SK-N-SH (cell line): ENCODE data around the gene PARP12. TPM values are rescaled to one million over a fixed set of nuclear protein-coding genes. Genes with fewer than 3 reads are reported as not detected.
A peak's percentile ranks its signal among the peaks of the same experiment; 100 is the strongest.

Experiments
- CTCF ChIA-PET: fragments of 300-600, 350-600 bp; formaldehyde crosslinking; extraction: SDS; loops from one replicate; lab custom pipeline; 2021; lab: Yijun Ruan, JAX
- POLR2A ChIA-PET: fragments of 350-600 bp; sonication (Branson Sonifier 250); formaldehyde crosslinking; extraction: SDS; loops from one replicate; lab custom pipeline; 2020; ENCODE audit warnings: antibody characterized with exemption, inconsistent platforms; lab: Yijun Ruan, JAX
- DNase-seq: peaks from one replicate; pipeline ENCODE4 v3.0.0; 2012
- H2AFZ ChIP-seq: fragments of 200-600 bp; sonication (generic); 2 replicates; pipeline ENCODE4 v1.8.1; 2016; ENCODE audit warnings: antibody characterized with exemption, mild to moderate bottlenecking, low read depth
- H3F3A ChIP-seq: fragments of 200-600 bp; sonication (generic); replicated peaks from 2 replicates; pipeline ENCODE3; 2016; ENCODE audit warnings: antibody characterized with exemption, mild to moderate bottlenecking; ENCODE audit not compliant: insufficient read depth
- H3K27ac ChIP-seq, 2 experiments: fragments of 200-500 bp in 1 of 2; fragments of 200-600 bp in 1 of 2; sonication (Bioruptor generic) in 1 of 2; sonication (generic), shearing (Covaris generic) in 1 of 2; 2 replicates each; pipeline versions ENCODE4 v1.5.1 to v1.6.1; 2014 to 2016; ENCODE audit warnings: low read depth in 2 of 2, inconsistent platforms in 1 of 2, low read length in 1 of 2, mild to moderate bottlenecking in 1 of 2, mixed read lengths in 1 of 2
- H3K27me3 ChIP-seq: fragments of 200-600 bp; sonication (generic), shearing (Covaris generic); 2 replicates; pipeline ENCODE4 v1.6.1; 2016; ENCODE audit warnings: mixed run types; ENCODE audit not compliant: insufficient read depth
- H3K36me3 ChIP-seq, 2 experiments: fragments of 200-500 bp in 1 of 2; fragments of 200-600 bp in 1 of 2; sonication (Bioruptor generic) in 1 of 2; sonication (generic) in 1 of 2; replicated peaks in 1 of 2; 2 replicates each; pipeline versions ENCODE3 to v1.5.1; 2014 to 2016; ENCODE audit warnings: low read length in 1 of 2, mild to moderate bottlenecking in 1 of 2; ENCODE audit not compliant: insufficient read depth in 2 of 2, control insufficient read depth in 1 of 2
- H3K4me1 ChIP-seq, 2 experiments: fragments of 200-500 bp in 1 of 2; fragments of 200-600 bp in 1 of 2; sonication (Bioruptor generic) in 1 of 2; sonication (generic), shearing (Covaris generic) in 1 of 2; 2 replicates each; pipeline versions ENCODE4 v1.5.1 to v1.6.1; 2014 to 2016; ENCODE audit warnings: low read depth in 1 of 2, low read length in 1 of 2, mixed run types in 1 of 2; ENCODE audit not compliant: insufficient read depth in 2 of 2, control insufficient read depth in 1 of 2
- H3K4me2 ChIP-seq: fragments of 200-600 bp; sonication (generic), shearing (Covaris generic); 2 replicates; pipeline ENCODE4 v1.6.1; 2017; ENCODE audit warnings: mixed run types
- H3K4me3 ChIP-seq, 2 experiments: fragments of 200-500 bp in 1 of 2; fragments of 200-600 bp in 1 of 2; sonication (Bioruptor generic) in 1 of 2; sonication (generic), shearing (Covaris generic) in 1 of 2; 2 replicates each; pipeline versions ENCODE4 v1.5.1 to v1.8.1; 2014 to 2016; ENCODE audit warnings: low read depth in 2 of 2, inconsistent platforms in 1 of 2, low read length in 1 of 2, mild to moderate bottlenecking in 1 of 2, mixed read lengths in 1 of 2, moderate library complexity in 1 of 2
- H3K79me2 ChIP-seq: fragments of 200-600 bp; sonication (generic); 2 replicates; pipeline ENCODE4 v1.8.1; 2017; ENCODE audit warnings: mild to moderate bottlenecking; ENCODE audit not compliant: insufficient read depth
- H3K9ac ChIP-seq: fragments of 200-600 bp; sonication (generic); 2 replicates; pipeline ENCODE4 v1.6.1; 2017; ENCODE audit warnings: mixed run types
- H3K9me2 ChIP-seq: fragments of 200-600 bp; sonication (generic); 2 replicates; pipeline ENCODE4 v1.6.1; 2017; ENCODE audit warnings: mixed run types
- H3K9me3 ChIP-seq: fragments of 200-600 bp; sonication (generic); 2 replicates; pipeline ENCODE4 v1.6.1; 2017; ENCODE audit warnings: mixed run types, mild to moderate bottlenecking, moderate library complexity
- H4K20me1 ChIP-seq: fragments of 200-600 bp; sonication (generic); 2 replicates; pipeline ENCODE4 v1.6.1; 2017; ENCODE audit warnings: mild to moderate bottlenecking, mixed run types; ENCODE audit not compliant: insufficient read depth
- CTCF ChIP-seq: fragments of 200-600 bp; sonication (generic); IDR thresholded peaks from 2 replicates; pipeline ENCODE4 v1.6.1; 2017; ENCODE audit warnings: antibody characterized with exemption, mild to moderate bottlenecking, moderate library complexity
- EP300 ChIP-seq, 2 experiments: IDR thresholded peaks; 2 replicates each; pipeline versions ENCODE4 v1.4.0 to v1.6.1; 2012; ENCODE audit warnings: borderline replicate concordance in 1 of 2, low read depth in 1 of 2, low read length in 1 of 2
- FOXM1 ChIP-seq: IDR thresholded peaks from 2 replicates; pipeline ENCODE4 v1.4.0; 2012; ENCODE audit warnings: low read depth, mild to moderate bottlenecking
- RFX5 ChIP-seq: IDR thresholded peaks from 2 replicates; pipeline ENCODE4 v1.6.1; 2012; ENCODE audit warnings: mild to moderate bottlenecking, improper control_type of control experiment, low read length
- SMC3 ChIP-seq: IDR thresholded peaks from 2 replicates; pipeline ENCODE4 v1.6.1; 2012; ENCODE audit warnings: low read depth, low read length, improper control_type of control experiment
- TAF1 ChIP-seq: IDR thresholded peaks from 2 replicates; pipeline ENCODE4 v1.6.1; 2012; ENCODE audit warnings: low read depth, mild to moderate bottlenecking, low read length, moderate library complexity, borderline replicate concordance
- WGBS: methylation state at CpG from one replicate; pipeline ENCODE4 v1.1.6; 2017; ENCODE audit warnings: low lambda C conversion rate; 5-methylcytosine and 5-hydroxymethylcytosine counted together
- polyA plus RNA-seq, 3 experiments: library from polyadenylated mRNA; depleted of rRNA; stranded (reverse); fragments of >200 nt; gene quantifications; 2 replicates each; pipeline ENCODE4 v1.2.3, GENCODE V29; 2012
- TF ChIP-seq, protein P1 (sequence below): fragments of 150-350 bp; IDR thresholded peaks from 2 replicates; pipeline ENCODE4 v1.6.1; 2016; ENCODE audit warnings: mild to moderate bottlenecking, low read depth, low read length
- TF ChIP-seq, protein P2 (sequence below): fragments of 150-350 bp; IDR thresholded peaks from 2 replicates; pipeline ENCODE4 v1.6.1; 2017; ENCODE audit warnings: antibody characterized with exemption, low read length, low read depth, borderline replicate concordance

PARP12 gene
- polyA plus RNA-seq, 1 of the 3 experiments (the other 2 are of a cell fraction) = 17.7 TPM

GRCh38 chr7:140009735-140010134 is 53.0 kb downstream of the PARP12 start:
- Histone ChIP-seq H3K27ac (peak overlapping the region in 1 of 2 experiments; percentile 86; a peak in 1 of 4 replicates), H3K27me3 (no peaks in the 10 kb centered on the region; the same call in 1 of the 2 replicates), H3K4me2 (no peak overlapping the region), H3K36me3 (no peaks in the 10 kb centered on the region), H3K79me2 (no peaks in the 10 kb centered on the region), H3K9me2 (no peaks in the 10 kb centered on the region)
- ChIA-PET POLR2A (no interaction called here), CTCF (interaction anchor here (0.7 to 3.3 kb wide), 6 partner anchors 16 to 408 kb away, joined by 3 to 19 read pairs (median 4); no protein-coding TSS in a partner anchor)
- no peak for TF ChIP-seq SMC3
- TF ChIP-seq, protein P1, sequence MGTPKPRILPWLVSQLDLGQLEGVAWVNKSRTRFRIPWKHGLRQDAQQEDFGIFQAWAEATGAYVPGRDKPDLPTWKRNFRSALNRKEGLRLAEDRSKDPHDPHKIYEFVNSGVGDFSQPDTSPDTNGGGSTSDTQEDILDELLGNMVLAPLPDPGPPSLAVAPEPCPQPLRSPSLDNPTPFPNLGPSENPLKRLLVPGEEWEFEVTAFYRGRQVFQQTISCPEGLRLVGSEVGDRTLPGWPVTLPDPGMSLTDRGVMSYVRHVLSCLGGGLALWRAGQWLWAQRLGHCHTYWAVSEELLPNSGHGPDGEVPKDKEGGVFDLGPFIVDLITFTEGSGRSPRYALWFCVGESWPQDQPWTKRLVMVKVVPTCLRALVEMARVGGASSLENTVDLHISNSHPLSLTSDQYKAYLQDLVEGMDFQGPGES = no peak
- TF ChIP-seq, all 33 proteins: peak for 0
- no peak overlapping the region for H3K4me3 ChIP-seq
- no peaks in the 10 kb centered on the region for H3F3A ChIP-seq
- no peak for DNase-seq
- peaks cover 0 to 19% of the 10 kb centered on the region in 2 experiments; a peak in 2 of 4 replicates for H3K4me1 ChIP-seq
- no peaks in the 10 kb centered on the region for H4K20me1 ChIP-seq
- H3K9me3 ChIP-seq = no peaks in the 10 kb centered on the region
- no peak overlapping the region for H2AFZ ChIP-seq
- no peak overlapping the region for H3K9ac ChIP-seq
- 76% methylated on average over 11 of the region's 11 CpGs for WGBS

GRCh38 chr7:140008755-140009610 is 53.8 kb downstream of the PARP12 start:
- WGBS = 81% methylated on average over 12 of the region's 16 CpGs
- TF ChIP-seq FOXM1 (no peak), RFX5 (no peak), CTCF (no peak), EP300 (IDR thresholded peaks at IDR 0.05; ENCODE audit: borderline replicate concordance in 1 of 2, low read depth in 1 of 2, low read length in 1 of 2) (no peak), TAF1 (no peak)
- TF ChIP-seq, protein P1 = no peak
- TF ChIP-seq, protein P2, sequence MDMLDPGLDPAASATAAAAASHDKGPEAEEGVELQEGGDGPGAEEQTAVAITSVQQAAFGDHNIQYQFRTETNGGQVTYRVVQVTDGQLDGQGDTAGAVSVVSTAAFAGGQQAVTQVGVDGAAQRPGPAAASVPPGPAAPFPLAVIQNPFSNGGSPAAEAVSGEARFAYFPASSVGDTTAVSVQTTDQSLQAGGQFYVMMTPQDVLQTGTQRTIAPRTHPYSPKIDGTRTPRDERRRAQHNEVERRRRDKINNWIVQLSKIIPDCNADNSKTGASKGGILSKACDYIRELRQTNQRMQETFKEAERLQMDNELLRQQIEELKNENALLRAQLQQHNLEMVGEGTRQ = no peak
- CTCF ChIA-PET = interaction anchor here (0.9 to 3.3 kb wide), 3 partner anchors 10 to 363 kb away, joined by 4 to 19 read pairs (median 4); no protein-coding TSS in a partner anchor
- no peaks in the 10 kb centered on the region for H3F3A ChIP-seq
- no peak overlapping the region for H3K4me3 ChIP-seq
- no peak overlapping the region for H3K9ac ChIP-seq
- H3K27ac ChIP-seq = no peak overlapping the region
- POLR2A ChIA-PET = no interaction called here
- no peaks in the 10 kb centered on the region; the same call in 1 of the 2 replicates for H3K27me3 ChIP-seq
- no peak overlapping the region for H3K4me2 ChIP-seq
- H3K9me3 ChIP-seq = no peaks in the 10 kb centered on the region
- no peaks in the 10 kb centered on the region for H4K20me1 ChIP-seq
- no peak overlapping the region for H2AFZ ChIP-seq
- no peaks in the 10 kb centered on the region for H3K36me3 ChIP-seq
- peaks cover 0 to 20% of the 10 kb centered on the region in 2 experiments; a peak in 2 of 4 replicates for H3K4me1 ChIP-seq
- DNase-seq = no peak
- H3K79me2 ChIP-seq = no peaks in the 10 kb centered on the region
- no peaks in the 10 kb centered on the region for H3K9me2 ChIP-seq
